AG04449 (cell line): ENCODE data around the gene EVPLL.
A peak's percentile ranks its signal among the peaks of the same experiment; 100 is the strongest.
"Not testable (repeated sequence)": the region's sequence is repeated elsewhere in the genome, so short reads cannot be mapped to it uniquely, and the experiment has no call there.

Experiments
- CTCF ChIA-PET: fragments of 350-600 bp; formaldehyde crosslinking; extraction: SDS; loops from one replicate; lab custom pipeline; 2021; ENCODE audit warnings: antibody characterized with exemption; lab: Yijun Ruan, JAX
- POLR2A ChIA-PET: fragments of 400-600, 350-600 bp; formaldehyde crosslinking; extraction: SDS; loops from one replicate; lab custom pipeline; 2020; ENCODE audit warnings: antibody characterized with exemption, inconsistent platforms; lab: Yijun Ruan, JAX
- DNase-seq: peaks from one replicate; pipeline ENCODE4 v3.0.0-alpha.2; 2010; ENCODE audit warnings: low read depth, low spot score
- H3K4me3 ChIP-seq: 2 replicates; pipeline ENCODE4 v1.5.1; 2011; ENCODE audit warnings: low read depth, mild to moderate bottlenecking, control low read depth, low read length
- CTCF ChIP-seq: IDR thresholded peaks from one replicate; pipeline ENCODE4 v1.5.1; 2011; ENCODE audit warnings: mild to moderate bottlenecking, moderate library complexity, low read length, control low read depth, inconsistent platforms; ENCODE audit not compliant: insufficient read depth; ENCODE audit errors: missing control alignments

Gene EVPLL

GRCh38 chr17:18381953-18382245, 4.3 kb downstream of the EVPLL start:
- H3K4me3 ChIP-seq, result no peak overlapping the region
- TF ChIP-seq CTCF, result no peak
- POLR2A ChIA-PET, result no interaction called here
- CTCF ChIA-PET, result no interaction called here
- no peak for DNase-seq

- TF ChIP-seq CTCF, result no peak
- H3K4me3 ChIP-seq, result no peak overlapping the region
- ChIA-PET CTCF (no interaction called here), POLR2A (no interaction called here)
- DNase-seq, result no peak
Measured at GRCh38 chr17:18382441-18383078, 5.0 kb downstream of the EVPLL start.

- POLR2A ChIA-PET, H3K4me3 ChIP-seq, CTCF ChIA-PET, DNase-seq: not testable (repeated sequence)
Measured at GRCh38 chr17:18383079-18383481, 5.5 kb downstream of the EVPLL start.

GRCh38 chr17:18384271-18384670, 6.7 kb downstream of the EVPLL start:
- H3K4me3 ChIP-seq, CTCF ChIA-PET, POLR2A ChIA-PET, DNase-seq: not testable (repeated sequence)

GRCh38 chr17:18387583-18387982, 10.0 kb downstream of the EVPLL start:
- POLR2A ChIA-PET, H3K4me3 ChIP-seq, CTCF ChIA-PET, DNase-seq: not testable (repeated sequence)

- DNase-seq, CTCF ChIA-PET, H3K4me3 ChIP-seq, POLR2A ChIA-PET: not testable (repeated sequence)
Measured at GRCh38 chr17:18388266-18388665, 10.7 kb downstream of the EVPLL start.

- POLR2A ChIA-PET, CTCF ChIA-PET, DNase-seq, H3K4me3 ChIP-seq: not testable (repeated sequence)
Measured at GRCh38 chr17:18388728-18389127, 11.2 kb downstream of the EVPLL start.

- CTCF ChIA-PET, DNase-seq, H3K4me3 ChIP-seq, POLR2A ChIA-PET: not testable (repeated sequence)
Measured at GRCh38 chr17:18401872-18402590, 24.5 kb downstream of the EVPLL start.

GRCh38 chr17:18403166-18403565, 25.6 kb downstream of the EVPLL start:
- DNase-seq, H3K4me3 ChIP-seq, CTCF ChIA-PET, POLR2A ChIA-PET: not testable (repeated sequence)

- DNase-seq, H3K4me3 ChIP-seq, POLR2A ChIA-PET, CTCF ChIA-PET: not testable (repeated sequence)
Measured at GRCh38 chr17:18403604-18404003, 26.0 kb downstream of the EVPLL start.

- POLR2A ChIA-PET, CTCF ChIA-PET, H3K4me3 ChIP-seq, DNase-seq: not testable (repeated sequence)
Measured at GRCh38 chr17:18408906-18409305, 31.3 kb downstream of the EVPLL start.

GRCh38 chr17:18409321-18409720, 31.7 kb downstream of the EVPLL start:
- POLR2A ChIA-PET, H3K4me3 ChIP-seq, CTCF ChIA-PET, DNase-seq: not testable (repeated sequence)

GRCh38 chr17:18410736-18411135, 33.2 kb downstream of the EVPLL start:
- H3K4me3 ChIP-seq, result peak overlapping the region; percentile 57
- CTCF ChIA-PET, POLR2A ChIA-PET, DNase-seq: not testable (repeated sequence)

- DNase-seq, POLR2A ChIA-PET, CTCF ChIA-PET: not testable (repeated sequence)
- H3K4me3 ChIP-seq, result peak overlapping the region; percentile 57
Measured at GRCh38 chr17:18411377-18411864, 33.8 kb downstream of the EVPLL start.
